Central memory CD8-positive, alpha-beta T cell (primary cell): ENCODE measurements around the gene MFRP.
A peak's percentile ranks its signal among the peaks of the same experiment; 100 is the strongest.

Source experiments
- ATAC-seq: fragments of 150-1000 bp; cut with Tn5 transposase; replicated peaks from 2 replicates; pipeline ENCODE4 v1.10.0; 2022; ENCODE audit warnings: mild to moderate bottlenecking, moderate FRiP score, moderate number of reproducible peaks; ENCODE audit not compliant: poor library complexity, severe bottlenecking; ENCODE audit errors: extremely low read depth
- DNase-seq, 2 donors: peaks; one replicate each; pipeline ENCODE4 v3.0.0; 2021; ENCODE audit warnings: low spot score in 2 of 2
- H3K27ac Mint-ChIP-seq: one replicate; pipeline ENCODE4 v1.8.0; 2022; ENCODE audit warnings: low read depth, mild to moderate bottlenecking, moderate library complexity, mixed read lengths
- H3K27me3 Mint-ChIP-seq: one replicate; pipeline ENCODE4 v1.8.0; 2022; ENCODE audit warnings: mixed read lengths
- H3K36me3 Mint-ChIP-seq: one replicate; pipeline ENCODE4 v1.8.0; 2022; ENCODE audit warnings: mild to moderate bottlenecking, moderate library complexity, mixed read lengths; ENCODE audit not compliant: insufficient read depth
- H3K4me1 Mint-ChIP-seq: one replicate; pipeline ENCODE4 v1.8.0; 2022; ENCODE audit warnings: mixed read lengths
- H3K4me3 Mint-ChIP-seq: one replicate; pipeline ENCODE4 v1.8.0; 2022; ENCODE audit warnings: mild to moderate bottlenecking, moderate library complexity, mixed read lengths
- H3K9me3 Mint-ChIP-seq: one replicate; pipeline ENCODE4 v1.8.0; 2022; ENCODE audit warnings: mixed read lengths

Gene MFRP

GRCh38 chr11:119342362-119343130 is 4.0 kb downstream of the MFRP start:
- H3K27ac Mint-ChIP-seq = no peak overlapping the region

GRCh38 chr11:119342023-119342300 is 4.5 kb downstream of the MFRP start:
- Mint-ChIP-seq H3K4me3 (no peak overlapping the region), H3K27me3 (peaks cover 75% of the 10 kb centered on the region)

More at GRCh38 chr11:119342362-119343130, 4.0 kb downstream of the MFRP start:
- Mint-ChIP-seq H3K36me3 (peaks cover 4% of the 10 kb centered on the region), H3K4me1 (peaks cover 13% of the 10 kb centered on the region), H3K27me3 (peaks cover 81% of the 10 kb centered on the region), H3K9me3 (no peaks in the 10 kb centered on the region), H3K4me3 (no peak overlapping the region)
- no peak for ATAC-seq
- no peak for DNase-seq

GRCh38 chr11:119341222-119342022 is 5.1 kb downstream of the MFRP start:
- DNase-seq = no peak
- H3K9me3 Mint-ChIP-seq = no peaks in the 10 kb centered on the region
- H3K4me3 Mint-ChIP-seq = no peak overlapping the region
- no peak overlapping the region for H3K27ac Mint-ChIP-seq
- no peak for ATAC-seq
- H3K36me3 Mint-ChIP-seq = peaks cover 4% of the 10 kb centered on the region
- peaks cover 16% of the 10 kb centered on the region for H3K4me1 Mint-ChIP-seq
- H3K27me3 Mint-ChIP-seq = peaks cover 70% of the 10 kb centered on the region

More at GRCh38 chr11:119342023-119342300, 4.5 kb downstream of the MFRP start:
- no peak for ATAC-seq
- no peak for DNase-seq
- H3K9me3 Mint-ChIP-seq = no peaks in the 10 kb centered on the region
- no peak overlapping the region for H3K27ac Mint-ChIP-seq
- H3K36me3 Mint-ChIP-seq = peaks cover 4% of the 10 kb centered on the region
- H3K4me1 Mint-ChIP-seq = peaks cover 13% of the 10 kb centered on the region

GRCh38 chr11:119340335-119341221 is 5.9 kb downstream of the MFRP start, which contains the start of gene C1QTNF5:
C1QTNF5 (minus strand) TSS chr11:119340883; CDS start chr11:119340397, 486 bp downstream.
- no peak for ATAC-seq
- Mint-ChIP-seq H3K9me3 (no peaks in the 10 kb centered on the region), H3K36me3 (peaks cover 6% of the 10 kb centered on the region), H3K4me3 (no peak within 1 kb of the TSS), H3K27me3 (peaks cover 62% of the 10 kb centered on the region), H3K27ac (no peak within 1 kb of the TSS), H3K4me1 (peaks cover 24% of the 10 kb centered on the region)
- no peak for DNase-seq

- DNase-seq (no peak), ATAC-seq (no peak)
- Mint-ChIP-seq H3K9me3 (no peaks in the 10 kb centered on the region), H3K27ac (no peak overlapping the region), H3K4me3 (peak overlapping the region; percentile 16), H3K36me3 (peaks cover 9% of the 10 kb centered on the region), H3K4me1 (peaks cover 32% of the 10 kb centered on the region), H3K27me3 (peaks cover 55% of the 10 kb centered on the region)
These were observed 6.7 kb downstream of the MFRP start for GRCh38 chr11:119339589-119340334.

- Mint-ChIP-seq H3K4me3 (peak overlapping the region; percentile 16), H3K9me3 (no peaks in the 10 kb centered on the region), H3K4me1 (peaks cover 39% of the 10 kb centered on the region), H3K36me3 (peaks cover 14% of the 10 kb centered on the region), H3K27ac (no peak overlapping the region), H3K27me3 (peaks cover 48% of the 10 kb centered on the region)
- no peak for DNase-seq
- ATAC-seq = no peak
These were observed 7.4 kb downstream of the MFRP start for GRCh38 chr11:119338965-119339588.

GRCh38 chr11:119338318-119338890 is 8.1 kb downstream of the MFRP start:
- H3K4me3 Mint-ChIP-seq = peak overlapping the region; percentile 38
- H3K27ac Mint-ChIP-seq = no peak overlapping the region
- ATAC-seq (no peak), DNase-seq (peak; percentile 54 to 62)
- H3K4me1 Mint-ChIP-seq = peaks cover 42% of the 10 kb centered on the region
- peaks cover 41% of the 10 kb centered on the region for H3K27me3 Mint-ChIP-seq
- peaks cover 15% of the 10 kb centered on the region for H3K36me3 Mint-ChIP-seq
- no peaks in the 10 kb centered on the region for H3K9me3 Mint-ChIP-seq

GRCh38 chr11:119337581-119338317 is 8.8 kb downstream of the MFRP start:
- no peak overlapping the region for H3K27ac Mint-ChIP-seq
- DNase-seq = no peak

GRCh38 chr11:119336744-119337469 is 9.6 kb downstream of the MFRP start:
- no peak overlapping the region for H3K27ac Mint-ChIP-seq
- peaks cover 26% of the 10 kb centered on the region for H3K27me3 Mint-ChIP-seq
- peaks cover 17% of the 10 kb centered on the region for H3K36me3 Mint-ChIP-seq
- peak overlapping the region; percentile 65 for H3K4me3 Mint-ChIP-seq
- DNase-seq (no peak), ATAC-seq (no peak)
- peaks cover 47% of the 10 kb centered on the region for H3K4me1 Mint-ChIP-seq
- no peaks in the 10 kb centered on the region for H3K9me3 Mint-ChIP-seq

More at GRCh38 chr11:119337581-119338317, 8.8 kb downstream of the MFRP start:
- H3K27me3 Mint-ChIP-seq = peaks cover 35% of the 10 kb centered on the region
- peaks cover 17% of the 10 kb centered on the region for H3K36me3 Mint-ChIP-seq
- ATAC-seq = no peak
- no peaks in the 10 kb centered on the region for H3K9me3 Mint-ChIP-seq
- H3K4me3 Mint-ChIP-seq = no peak overlapping the region
- H3K4me1 Mint-ChIP-seq = peaks cover 47% of the 10 kb centered on the region

GRCh38 chr11:119335655-119336543 is 10.6 kb downstream of the MFRP start:
- peaks cover 15% of the 10 kb centered on the region for H3K36me3 Mint-ChIP-seq
- peak overlapping the region; percentile 97 for H3K27ac Mint-ChIP-seq
- no peak for DNase-seq
- no peak for ATAC-seq
- H3K4me3 Mint-ChIP-seq = peak overlapping the region; percentile 99
- H3K4me1 Mint-ChIP-seq = peaks cover 47% of the 10 kb centered on the region
- H3K9me3 Mint-ChIP-seq = no peaks in the 10 kb centered on the region
- peaks cover 16% of the 10 kb centered on the region for H3K27me3 Mint-ChIP-seq
